ENCODE results near the gene NLRP1.

NLRP1 gene

DNA sequence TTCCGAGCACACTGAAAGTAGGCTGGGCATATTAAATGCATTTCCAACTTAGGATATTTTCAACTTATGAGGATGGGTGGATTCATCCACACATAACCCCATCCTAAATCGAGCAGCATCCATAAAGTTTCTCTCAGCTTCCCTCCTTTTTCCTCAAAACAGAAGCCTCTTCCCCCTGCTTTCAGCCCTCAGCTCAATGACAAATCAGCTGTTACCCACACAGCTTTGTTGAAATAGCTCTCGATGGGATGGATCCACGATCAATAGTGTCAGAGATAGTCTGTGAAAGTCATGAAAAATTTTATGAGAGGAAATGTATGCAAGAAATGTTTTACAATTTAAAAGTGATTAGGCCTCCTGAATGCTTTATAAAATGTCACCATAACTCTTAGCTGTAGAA, 118.0 kb downstream of the NLRP1 start:
- DNase-seq: no peak

DNA sequence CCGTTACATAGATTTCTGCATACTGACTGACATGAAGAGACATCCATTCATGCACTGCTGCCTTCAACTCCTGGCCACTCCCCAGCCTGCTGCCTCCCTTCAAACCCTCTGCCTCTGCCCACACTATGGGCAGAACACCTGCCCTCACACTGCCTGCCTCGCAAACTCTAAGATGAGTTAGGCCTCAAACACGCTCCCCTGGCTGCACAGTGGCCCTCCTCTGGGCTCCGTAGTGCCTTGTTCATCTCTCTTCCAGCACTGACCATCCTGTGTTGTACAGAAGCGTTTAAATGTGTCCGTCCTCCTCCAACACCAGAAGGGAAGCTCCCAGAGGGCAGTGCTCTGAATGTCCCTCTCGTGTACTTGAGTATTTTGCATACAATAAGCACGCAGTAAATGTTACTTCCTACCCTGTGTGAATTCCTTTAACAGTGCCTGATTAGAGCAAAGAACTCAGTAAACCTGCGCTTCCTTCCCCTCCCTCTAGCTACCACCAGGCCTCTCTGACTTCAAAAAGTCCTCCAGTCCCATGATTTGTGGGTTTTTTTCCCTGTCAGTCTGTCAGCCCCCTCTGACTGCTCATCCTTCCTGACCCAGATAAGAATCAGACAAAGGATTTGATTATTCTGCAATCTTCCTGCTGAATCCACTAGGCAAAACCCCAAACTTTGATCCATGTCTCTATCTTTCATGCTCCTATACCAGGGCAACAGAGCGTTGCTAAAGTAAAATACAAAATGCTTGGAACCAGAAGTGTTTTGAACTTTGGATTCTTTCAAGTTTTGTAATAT, 119.4 kb downstream of the NLRP1 start:
- no peak for DNase-seq

All from hematopoietic multipotent progenitor cell treated with erythropoietin and hydrocortisone succinate and interleukin-3 and kit ligand, for 8 days (in vitro differentiated cells).